Stimulated activated naive CD8-positive, alpha-beta T cell treated with anti-CD3 and anti-CD28 coated beads, Interleukin-15, amount 100 ng/mL, for 72 hours (primary cell): ENCODE results near the gene INCA1.

Experiments
- ATAC-seq: fragments of 150-1000 bp; cut with Tn5 transposase; 2 replicates; pipeline ENCODE4 v1.10.0; 2021; ENCODE audit warnings: mild to moderate bottlenecking, moderate library complexity
- DNase-seq, 2 donors: peaks; one replicate each; pipeline ENCODE4 v3.0.0; 2021 to 2022
- H3K27ac Mint-ChIP-seq, 2 donors: one replicate each; pipeline ENCODE4 v1.8.0; 2022; ENCODE audit warnings: mild to moderate bottlenecking in 2 of 2, mixed read lengths in 2 of 2, moderate library complexity in 2 of 2
- H3K27me3 Mint-ChIP-seq: one replicate; pipeline ENCODE4 v1.8.0; 2022; ENCODE audit warnings: mixed read lengths
- H3K4me1 Mint-ChIP-seq: one replicate; pipeline ENCODE4 v1.8.0; 2022; ENCODE audit warnings: mild to moderate bottlenecking, mixed read lengths
- H3K4me3 Mint-ChIP-seq, 2 donors: one replicate each; pipeline ENCODE4 v1.8.0; 2022; ENCODE audit warnings: mild to moderate bottlenecking in 2 of 2, mixed read lengths in 2 of 2, moderate library complexity in 1 of 2
- H3K9me3 Mint-ChIP-seq, 2 donors: one replicate each; pipeline ENCODE4 v1.8.0; 2022; ENCODE audit warnings: mixed read lengths in 2 of 2

The INCA1 gene

DNA sequence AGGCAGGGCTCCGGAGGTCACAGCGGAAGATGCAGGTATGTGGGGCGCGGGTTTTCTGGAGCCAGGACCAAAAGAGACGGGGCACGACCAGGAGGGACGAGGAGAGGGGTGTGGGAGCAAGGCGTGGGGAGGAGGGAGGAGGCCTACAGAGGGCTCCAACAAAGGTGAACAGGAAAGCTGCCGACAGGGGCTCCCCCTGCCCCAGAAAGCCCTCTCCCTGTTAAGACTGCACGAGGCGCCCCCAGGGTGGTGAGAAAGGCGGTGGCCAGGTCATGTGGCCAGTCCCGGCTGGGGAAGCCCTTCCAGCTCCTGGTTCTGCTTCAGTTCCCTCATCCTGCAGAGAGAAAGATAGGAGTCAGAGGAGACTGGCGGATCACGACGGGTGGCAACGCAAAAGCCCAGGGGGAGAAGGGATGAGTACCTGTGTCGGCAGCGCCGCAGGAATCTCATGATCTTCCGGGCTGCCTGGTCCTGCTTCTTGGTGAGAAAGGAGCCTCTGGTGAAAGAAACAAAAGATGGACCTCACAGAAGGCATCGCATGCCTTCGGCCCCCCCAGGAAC, 28.8 kb downstream of the INCA1 start:
- peaks cover 20% of the 10 kb centered on the region for H3K4me1 Mint-ChIP-seq
- peak; percentile 4 for ATAC-seq
- H3K27me3 Mint-ChIP-seq, result no peaks in the 10 kb centered on the region
- no peak overlapping the region for H3K4me3 Mint-ChIP-seq
- peaks cover 0 to 7% of the 10 kb centered on the region in 2 donors for H3K9me3 Mint-ChIP-seq
- DNase-seq, result peak in 1 of 2 donors; percentile 69
- no peak overlapping the region for H3K27ac Mint-ChIP-seq

DNA sequence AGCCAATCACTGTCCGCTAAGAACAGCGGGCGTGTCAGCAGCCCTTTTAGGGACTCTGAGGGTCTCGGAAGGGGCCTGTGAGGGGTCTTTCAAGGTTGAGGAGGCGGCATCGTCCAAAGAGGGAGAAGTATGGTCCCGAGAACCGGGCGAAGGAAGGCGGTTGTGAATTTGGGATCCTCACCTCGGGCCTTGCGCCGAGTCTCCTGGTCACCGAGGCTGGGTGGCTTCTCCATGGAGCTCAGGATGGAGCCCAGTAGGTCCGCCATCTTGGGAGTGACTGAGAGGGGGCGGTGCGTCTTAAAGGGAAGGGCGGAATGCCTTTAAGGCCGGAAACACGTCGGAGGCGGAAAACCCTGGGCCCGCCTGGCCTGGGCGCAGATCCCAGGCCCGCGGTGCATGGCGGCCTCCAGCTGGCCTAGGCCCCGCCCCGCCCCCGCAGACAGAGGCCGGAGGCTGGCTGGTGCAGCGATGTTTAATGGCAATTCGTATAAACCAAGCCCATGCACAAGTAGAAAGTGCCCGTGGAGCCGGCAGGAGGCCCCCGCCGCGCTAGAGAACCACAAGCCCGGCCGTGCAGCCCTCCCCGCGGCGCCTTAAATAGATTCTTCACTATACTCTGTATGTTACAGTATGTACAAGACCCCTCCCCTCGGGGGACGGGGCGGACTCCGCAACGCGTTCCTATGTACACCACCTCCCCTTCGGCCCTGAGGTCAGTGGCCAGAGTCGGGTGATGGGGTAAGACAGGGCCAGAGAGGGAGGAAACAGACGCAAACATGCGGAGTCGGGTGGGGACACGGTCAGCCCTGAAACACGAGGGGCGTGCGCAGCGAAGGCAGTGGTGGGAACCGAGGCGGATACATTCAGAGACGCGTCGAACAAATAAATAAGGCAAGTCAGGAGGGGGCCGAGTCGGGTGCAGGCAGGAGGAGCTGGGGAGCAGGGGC, 29.5 kb downstream of the INCA1 start, which contains the start of gene SPAG7:
Gene SPAG7 (minus strand): TSS at position 279 of the 947 bp plus-strand sequence. CDS start 13 bp downstream, at position 266.
- DNase-seq (peak; percentile 95 to 97), ATAC-seq (peak; percentile 73)
- H3K4me3 Mint-ChIP-seq, result no peak within 1 kb of the TSS
- no peaks in the 10 kb centered on the region for H3K27me3 Mint-ChIP-seq
- H3K27ac Mint-ChIP-seq, result peak within 1 kb of the TSS in 1 of 2 donors; percentile 1
- peaks cover 0 to 7% of the 10 kb centered on the region in 2 donors for H3K9me3 Mint-ChIP-seq
- H3K4me1 Mint-ChIP-seq, result peaks cover 18% of the 10 kb centered on the region

DNA sequence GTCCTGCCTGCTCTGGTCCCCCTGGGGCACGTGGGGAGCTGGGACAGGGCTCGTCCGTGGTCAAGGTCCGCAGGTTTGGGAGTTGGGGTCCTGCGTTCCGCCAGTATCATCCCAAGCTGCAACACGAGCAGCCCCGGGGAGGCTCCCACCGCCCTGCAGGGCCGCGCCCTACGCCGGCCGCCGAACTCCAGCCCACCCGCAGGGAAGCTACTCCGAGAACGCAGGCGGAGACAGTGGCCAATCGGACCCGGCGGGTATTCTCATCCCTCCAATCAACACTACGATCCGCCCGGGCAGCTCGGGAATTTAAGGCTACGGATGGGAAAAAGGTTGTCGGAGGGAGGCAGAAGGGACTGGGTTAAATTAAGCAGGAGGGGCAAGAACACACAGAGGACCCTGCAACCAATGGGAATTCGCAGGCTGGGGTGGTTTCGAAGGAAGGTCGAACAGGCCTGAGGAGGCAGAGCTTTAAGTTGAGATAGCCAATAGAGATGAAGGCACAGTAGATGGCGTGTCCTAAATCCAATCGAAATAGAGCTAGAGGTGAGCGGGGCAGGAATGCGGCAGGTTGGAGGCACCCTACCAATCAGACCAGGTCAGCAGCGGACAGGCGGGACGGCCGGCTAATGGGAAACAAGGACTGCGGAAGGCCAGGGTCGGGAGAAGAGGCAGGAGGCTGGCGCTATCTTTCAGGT, 30.3 kb downstream of the INCA1 start:
- ATAC-seq, result peak; percentile 75
- Mint-ChIP-seq H3K4me3 (no peak overlapping the region), H3K9me3 (peaks cover 0 to 7% of the 10 kb centered on the region in 2 donors)

DNA sequence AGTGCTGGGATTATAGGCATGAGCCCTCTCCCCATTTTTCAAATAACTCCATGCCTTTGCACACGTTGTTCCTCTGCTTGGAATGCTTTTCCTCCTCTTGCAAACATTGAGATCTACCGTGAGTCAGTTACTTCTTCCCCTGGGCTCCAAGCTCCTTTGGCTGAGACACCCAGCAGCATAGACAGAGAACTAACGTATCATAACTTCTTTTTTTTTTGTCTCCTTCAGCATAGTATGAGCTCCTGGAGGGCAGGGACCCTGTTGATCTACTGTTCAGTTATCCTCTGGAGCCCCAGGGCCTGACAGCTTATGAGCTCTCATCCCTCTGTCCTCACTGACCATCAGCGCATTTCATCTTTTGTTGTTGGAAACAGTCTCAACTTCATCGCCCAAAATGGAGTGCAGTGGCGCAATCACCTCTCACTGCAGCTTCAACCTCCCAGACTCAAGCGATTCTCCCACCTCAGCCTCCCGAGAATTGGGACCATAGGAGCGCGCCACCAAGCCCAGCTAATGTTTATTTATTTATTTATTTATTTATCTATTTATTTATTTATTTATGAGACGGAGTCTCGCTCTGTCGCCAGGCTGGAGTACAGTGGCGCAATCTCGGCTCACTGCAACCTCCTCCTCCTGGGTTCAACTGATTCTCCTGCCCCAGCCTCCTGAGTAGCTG, 31.9 kb downstream of the INCA1 start:
- H3K4me1 Mint-ChIP-seq, result peaks cover 18% of the 10 kb centered on the region
- ATAC-seq (no peak), DNase-seq (no peak)
- H3K27ac Mint-ChIP-seq, result peak overlapping the region in 1 of 2 donors; percentile 38
- H3K4me3 Mint-ChIP-seq, result peak overlapping the region in 1 of 2 donors; percentile 36
- peaks cover 0 to 7% of the 10 kb centered on the region in 2 donors for H3K9me3 Mint-ChIP-seq
- no peaks in the 10 kb centered on the region for H3K27me3 Mint-ChIP-seq

More for the DNA sequence above, 30.3 kb downstream of the INCA1 start:
- peaks cover 18% of the 10 kb centered on the region for H3K4me1 Mint-ChIP-seq
- no peaks in the 10 kb centered on the region for H3K27me3 Mint-ChIP-seq
- DNase-seq, result peak; percentile 90 to 93
- H3K27ac Mint-ChIP-seq, result peak overlapping the region in 1 of 2 donors; percentile 1

DNA sequence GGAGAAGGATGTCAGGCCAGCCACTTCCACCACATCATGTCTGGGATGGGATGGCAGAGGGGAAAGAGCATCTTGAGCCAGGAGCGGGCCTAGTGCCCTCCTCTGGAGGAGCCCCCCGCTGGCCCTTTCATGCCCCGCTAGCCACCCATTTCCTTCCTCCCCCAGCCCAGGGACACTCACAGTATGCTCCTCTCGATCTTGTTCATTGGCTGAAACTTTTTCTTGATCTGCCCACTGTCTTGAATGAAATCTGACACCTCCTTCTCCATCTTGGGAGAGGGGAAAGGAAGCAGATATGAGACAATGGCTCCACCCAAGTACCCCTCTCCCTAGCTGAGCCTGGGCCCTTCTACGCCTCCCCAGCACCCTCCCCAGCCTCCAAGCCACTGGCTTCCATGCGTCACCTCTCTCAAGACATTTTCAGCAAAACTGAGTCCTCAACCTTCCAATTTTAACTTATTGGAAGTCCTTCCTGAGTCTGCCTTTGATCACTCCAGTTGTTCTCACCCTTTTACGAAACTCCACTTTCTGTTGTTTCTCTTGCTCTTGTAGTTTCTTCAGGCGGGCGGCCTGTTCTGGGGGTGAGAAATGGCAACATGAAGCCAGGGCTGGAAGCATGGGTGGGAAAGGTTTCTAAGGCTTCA, 36.9 kb downstream of the INCA1 start:
- no peak for DNase-seq
- Mint-ChIP-seq H3K9me3 (peaks cover 0 to 5% of the 10 kb centered on the region in 2 donors), H3K27ac (peak overlapping the region in 1 of 2 donors; percentile 66), H3K4me3 (no peak overlapping the region), H3K27me3 (no peaks in the 10 kb centered on the region), H3K4me1 (peaks cover 17% of the 10 kb centered on the region)
- ATAC-seq, result no peak

DNA sequence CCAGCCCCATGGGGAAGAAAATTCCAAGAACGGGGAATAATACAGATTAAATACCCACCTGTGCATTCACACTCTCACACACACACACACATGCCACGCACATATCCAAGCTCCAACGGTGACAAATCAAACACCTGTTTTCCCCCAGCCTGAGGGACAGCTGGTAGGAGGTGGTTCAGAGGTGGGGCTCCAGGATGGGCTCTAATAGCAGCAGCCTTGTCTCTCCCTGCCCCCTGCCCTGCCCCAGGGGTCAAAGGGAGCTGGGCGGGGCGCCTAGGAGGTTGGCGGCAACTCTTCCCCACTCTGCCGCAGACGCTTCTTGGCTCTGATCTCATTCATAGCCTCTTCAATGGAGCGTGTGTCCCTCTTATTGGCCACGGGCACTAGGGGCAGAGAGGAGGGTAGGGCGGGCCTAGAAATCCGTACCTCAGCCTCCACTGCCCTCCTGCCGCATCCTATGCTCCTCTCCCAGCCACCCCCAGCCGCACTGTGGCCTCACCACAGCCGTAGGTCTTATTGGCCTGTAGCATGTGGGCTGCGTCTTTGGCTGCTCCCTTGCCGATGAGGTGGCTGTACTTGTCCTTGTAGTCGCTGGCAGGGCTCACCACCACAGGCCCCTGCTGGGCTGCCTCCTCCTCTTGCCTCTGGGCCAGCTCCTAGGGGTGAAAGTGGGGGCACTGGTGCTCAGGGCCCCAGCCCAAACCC, 37.9 kb downstream of the INCA1 start:
- H3K27ac Mint-ChIP-seq, result peak overlapping the region in 1 of 2 donors; percentile 65
- ATAC-seq, result peak; percentile 19
- H3K4me3 Mint-ChIP-seq, result no peak overlapping the region
- peaks cover 12% of the 10 kb centered on the region for H3K4me1 Mint-ChIP-seq
- no peaks in the 10 kb centered on the region for H3K9me3 Mint-ChIP-seq
- H3K27me3 Mint-ChIP-seq, result no peaks in the 10 kb centered on the region
- no peak for DNase-seq

DNA sequence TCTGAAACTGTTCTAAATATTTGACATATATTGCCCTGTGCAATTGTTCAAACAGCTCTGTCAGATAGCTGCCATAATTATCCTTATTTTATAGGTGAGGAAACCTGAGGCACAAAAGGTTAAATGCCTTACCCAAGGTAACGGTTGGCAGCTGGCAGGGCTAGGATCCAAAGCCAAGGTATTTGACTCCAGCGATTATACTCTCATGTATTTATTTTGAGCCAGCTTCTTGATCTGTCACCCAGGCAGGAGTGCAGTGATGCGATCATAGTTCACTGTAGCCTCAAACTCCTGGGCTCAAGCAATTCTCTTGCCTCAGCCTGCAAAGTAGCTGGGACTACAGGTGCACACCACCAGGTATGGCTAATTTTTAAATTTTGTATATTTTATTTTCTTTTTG, 39.2 kb downstream of the INCA1 start:
- ATAC-seq (no peak), DNase-seq (no peak)
- no peak overlapping the region for H3K4me3 Mint-ChIP-seq
- peaks cover 12% of the 10 kb centered on the region for H3K4me1 Mint-ChIP-seq
- no peak overlapping the region for H3K27ac Mint-ChIP-seq
- no peaks in the 10 kb centered on the region for H3K9me3 Mint-ChIP-seq
- no peaks in the 10 kb centered on the region for H3K27me3 Mint-ChIP-seq

DNA sequence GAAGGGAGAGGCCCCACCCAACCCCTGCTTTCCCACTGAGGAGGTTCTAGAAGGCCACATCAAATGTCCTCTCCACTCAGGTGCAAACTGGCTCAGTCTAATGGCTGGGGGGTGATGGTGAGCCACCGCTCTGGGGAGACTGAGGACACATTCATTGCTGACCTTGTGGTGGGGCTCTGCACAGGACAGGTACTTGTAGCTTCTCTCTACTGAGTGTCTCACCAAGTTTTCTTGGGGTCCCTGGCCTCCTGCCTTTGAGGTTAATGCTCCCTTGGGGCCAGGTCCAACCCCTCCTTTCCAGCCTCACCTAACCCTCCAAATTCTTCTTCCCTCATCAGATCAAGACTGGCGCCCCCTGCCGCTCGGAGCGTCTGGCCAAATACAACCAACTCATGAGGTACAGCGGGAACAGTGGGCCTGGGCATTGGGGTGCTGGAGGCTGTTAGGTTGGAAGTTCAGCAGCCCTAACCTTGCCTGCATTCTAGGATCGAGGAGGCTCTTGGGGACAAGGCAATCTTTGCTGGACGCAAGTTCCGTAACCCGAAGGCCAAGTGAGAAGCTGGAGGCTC, 40.7 kb downstream of the INCA1 start:
- H3K27me3 Mint-ChIP-seq, result no peaks in the 10 kb centered on the region
- H3K9me3 Mint-ChIP-seq, result no peaks in the 10 kb centered on the region
- DNase-seq (peak in 1 of 2 donors; percentile 29), ATAC-seq (peak; percentile 41)
- no peak overlapping the region for H3K27ac Mint-ChIP-seq
- H3K4me1 Mint-ChIP-seq, result peaks cover 17% of the 10 kb centered on the region
- H3K4me3 Mint-ChIP-seq, result no peak overlapping the region

DNA sequence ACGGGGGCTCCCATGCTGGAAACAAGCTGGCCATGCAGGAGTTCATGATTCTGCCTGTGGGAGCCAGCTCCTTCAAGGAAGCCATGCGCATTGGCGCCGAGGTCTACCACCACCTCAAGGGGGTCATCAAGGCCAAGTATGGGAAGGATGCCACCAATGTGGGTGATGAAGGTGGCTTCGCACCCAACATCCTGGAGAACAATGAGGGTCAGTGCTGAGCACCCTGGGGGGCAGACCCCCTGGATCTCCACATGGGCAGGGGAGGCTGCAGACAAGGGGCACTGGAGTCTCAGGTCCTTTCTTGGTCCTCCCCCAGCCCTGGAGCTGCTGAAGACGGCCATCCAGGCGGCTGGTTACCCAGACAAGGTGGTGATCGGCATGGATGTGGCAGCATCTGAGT, 42.2 kb downstream of the INCA1 start:
- no peak for ATAC-seq
- no peak for DNase-seq
- Mint-ChIP-seq H3K4me3 (no peak overlapping the region), H3K27ac (no peak overlapping the region), H3K27me3 (no peaks in the 10 kb centered on the region), H3K9me3 (no peaks in the 10 kb centered on the region), H3K4me1 (peaks cover 32% of the 10 kb centered on the region)

DNA sequence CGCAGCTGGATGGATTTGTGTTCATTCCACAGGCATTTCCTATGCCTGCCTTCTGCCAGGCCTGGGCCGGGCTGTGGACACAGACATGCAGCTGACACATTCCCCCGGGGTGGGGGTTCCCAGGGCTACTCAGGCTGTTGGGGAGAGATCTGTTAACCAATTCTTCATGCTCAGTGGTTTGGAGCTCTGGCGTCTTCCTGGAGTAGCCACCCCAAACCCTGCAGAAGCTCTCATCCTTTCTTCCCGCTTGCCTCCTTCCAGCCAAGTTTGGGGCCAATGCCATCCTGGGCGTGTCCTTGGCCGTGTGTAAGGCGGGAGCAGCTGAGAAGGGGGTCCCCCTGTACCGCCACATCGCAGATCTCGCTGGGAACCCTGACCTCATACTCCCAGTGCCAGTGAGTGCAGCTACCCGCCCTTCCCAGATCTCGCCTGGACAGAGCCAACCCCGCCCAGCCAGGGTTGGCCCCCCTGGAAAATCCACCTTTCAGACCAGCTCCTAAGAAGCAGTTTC, 43.8 kb downstream of the INCA1 start:
- no peak for ATAC-seq
- no peak for DNase-seq
- Mint-ChIP-seq H3K27ac (no peak overlapping the region), H3K4me3 (no peak overlapping the region), H3K27me3 (no peaks in the 10 kb centered on the region), H3K9me3 (no peaks in the 10 kb centered on the region), H3K4me1 (peaks cover 33% of the 10 kb centered on the region)

DNA sequence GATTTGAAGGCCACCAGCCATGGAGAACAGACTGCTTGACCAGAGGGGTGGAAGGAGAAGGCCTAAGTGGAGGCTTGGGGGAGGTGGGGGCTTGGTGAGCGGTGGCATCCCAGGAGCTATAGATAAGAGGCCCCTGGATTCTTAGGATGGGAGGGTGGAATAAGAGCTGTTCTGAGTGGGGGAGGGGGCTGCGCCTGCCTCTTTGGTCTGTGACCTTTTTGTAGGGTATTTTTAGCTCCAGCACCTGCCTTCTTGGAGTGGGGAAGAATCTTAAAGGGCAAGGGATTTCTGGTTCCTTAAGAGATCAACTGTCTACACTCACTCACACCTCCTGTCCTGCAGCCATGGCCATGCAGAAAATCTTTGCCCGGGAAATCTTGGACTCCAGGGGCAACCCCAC, 45.8 kb downstream of the INCA1 start:
- H3K4me1 Mint-ChIP-seq, result peaks cover 29% of the 10 kb centered on the region
- H3K27me3 Mint-ChIP-seq, result no peaks in the 10 kb centered on the region
- no peaks in the 10 kb centered on the region for H3K9me3 Mint-ChIP-seq
- DNase-seq, result no peak
- ATAC-seq, result no peak
- H3K4me3 Mint-ChIP-seq, result peak overlapping the region; percentile 93 to 94
- H3K27ac Mint-ChIP-seq, result no peak overlapping the region

DNA sequence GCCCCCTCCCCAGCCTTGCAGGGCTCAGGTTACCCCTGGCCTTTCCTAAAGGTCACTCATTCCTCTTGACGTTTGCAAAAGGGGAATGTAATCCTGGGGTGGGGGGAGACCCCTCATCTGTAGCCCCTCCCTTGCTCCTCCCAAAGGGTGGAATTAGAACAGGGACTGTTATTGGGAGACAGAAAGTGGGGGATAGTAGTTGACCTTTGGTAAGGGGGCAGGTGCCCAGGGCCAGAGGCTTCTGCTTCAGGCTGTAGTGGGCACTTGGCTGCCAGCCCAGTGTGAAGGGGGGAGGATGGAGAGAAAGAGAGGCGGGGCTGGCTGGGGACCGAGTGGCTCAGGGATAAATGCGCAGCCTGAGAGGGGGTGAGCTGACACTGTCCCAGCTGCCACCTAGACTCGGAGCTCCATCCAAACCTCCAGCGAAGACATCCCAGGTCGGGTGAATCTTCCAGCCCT, 46.5 kb downstream of the INCA1 start, which contains the start of gene ENO3:
Gene ENO3 (plus strand): TSS at position 374 of the 459 bp plus-strand sequence. CDS start 711 bp downstream, outside the sequence.
- no peak for DNase-seq
- ATAC-seq, result no peak
- H3K27me3 Mint-ChIP-seq, result no peaks in the 10 kb centered on the region
- H3K9me3 Mint-ChIP-seq, result no peaks in the 10 kb centered on the region
- H3K27ac Mint-ChIP-seq, result peak within 1 kb of the TSS; percentile 94 to 96
- peak within 1 kb of the TSS; percentile 93 to 94 for H3K4me3 Mint-ChIP-seq
- peaks cover 24% of the 10 kb centered on the region for H3K4me1 Mint-ChIP-seq

DNA sequence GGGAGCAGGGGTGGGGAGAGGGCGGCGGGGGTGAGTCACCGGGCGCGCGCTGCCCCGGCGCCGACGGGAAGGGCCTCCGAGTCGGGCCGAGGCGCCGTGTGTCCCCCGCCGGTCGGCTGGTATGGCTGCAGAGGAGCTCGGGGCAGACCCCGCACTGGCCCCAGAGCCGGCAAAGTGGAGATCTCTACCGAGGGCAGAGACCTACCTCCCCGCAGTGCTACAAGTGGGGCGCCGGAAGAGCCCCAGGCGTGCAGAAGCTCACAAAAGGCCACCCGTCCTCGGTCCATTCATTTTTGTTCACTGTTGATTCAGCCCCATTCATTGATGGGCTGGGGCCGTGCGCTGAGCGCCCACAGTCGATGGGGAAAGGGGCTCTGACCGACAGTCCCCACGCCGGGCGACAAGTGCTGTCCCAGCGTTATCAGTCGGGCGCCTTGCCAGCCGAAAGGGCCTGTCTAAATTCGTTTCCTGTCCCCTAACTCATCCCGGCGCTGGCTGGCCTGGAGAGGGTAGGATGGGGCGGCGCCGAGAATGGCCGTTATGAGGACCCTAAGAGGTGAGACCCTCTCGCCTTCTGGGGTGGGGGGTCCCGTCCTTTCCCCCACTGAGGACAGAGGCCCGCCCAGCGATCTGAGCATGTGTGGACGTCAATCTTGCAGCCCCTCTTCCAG, 47.1 kb downstream of the INCA1 start:
- Mint-ChIP-seq H3K4me3 (peak overlapping the region; percentile 93 to 94), H3K4me1 (peaks cover 29% of the 10 kb centered on the region), H3K9me3 (no peaks in the 10 kb centered on the region), H3K27me3 (no peaks in the 10 kb centered on the region), H3K27ac (peak overlapping the region; percentile 94 to 96)
- ATAC-seq (peak; percentile 11), DNase-seq (peak; percentile 51 to 63)
